Smooth muscle cell (in vitro differentiated cells): ENCODE measurements around the gene MPHOSPH9. TPM values are rescaled to one million over a fixed set of nuclear protein-coding genes. Genes with fewer than 3 reads are reported as not detected.
A peak's percentile ranks its signal among the peaks of the same experiment; 100 is the strongest.

Experiments used
- DNase-seq: peaks from one replicate; lab custom pipeline; 2025; ENCODE audit not compliant: unreplicated experiment; lab: John Stamatoyannopoulos, UW
- H2AFZ ChIP-seq: fragments of 200-600 bp; sonication (generic); 2 replicates; pipeline ENCODE4 v1.6.0; 2016; ENCODE audit warnings: antibody characterized with exemption, low read depth, mild to moderate bottlenecking
- H3F3A ChIP-seq: fragments of 200-600 bp; sonication (generic); 2 replicates; pipeline ENCODE4 v1.6.0; 2017; ENCODE audit warnings: antibody characterized with exemption, low read depth
- H3K27ac ChIP-seq: fragments of 200-600 bp; sonication (generic); 2 replicates; pipeline ENCODE4 v1.5.1; 2016; ENCODE audit warnings: low read depth, mild to moderate bottlenecking
- H3K27me3 ChIP-seq: fragments of 200-600 bp; sonication (generic); 2 replicates; pipeline ENCODE4 v1.6.1; 2016; ENCODE audit warnings: low read depth, mild to moderate bottlenecking
- H3K36me3 ChIP-seq: fragments of 200-600 bp; sonication (generic); 2 replicates; pipeline ENCODE4 v1.5.1; 2016; ENCODE audit warnings: low read depth
- H3K4me1 ChIP-seq: fragments of 200-600 bp; sonication (generic); 2 replicates; pipeline ENCODE4 v1.5.1; 2016; ENCODE audit warnings: low read depth
- H3K4me2 ChIP-seq: fragments of 200-600 bp; sonication (generic); 2 replicates; pipeline ENCODE4 v1.6.0; 2016; ENCODE audit warnings: mild to moderate bottlenecking
- H3K4me3 ChIP-seq: fragments of 200-600 bp; sonication (generic); 2 replicates; pipeline ENCODE4 v1.5.1; 2016; ENCODE audit warnings: mild to moderate bottlenecking
- H3K79me2 ChIP-seq: fragments of 200-600 bp; sonication (generic); 2 replicates; pipeline ENCODE4 v1.6.0; 2016; ENCODE audit warnings: low read depth, mild to moderate bottlenecking
- H3K9ac ChIP-seq: fragments of 200-600 bp; sonication (generic); 2 replicates; pipeline ENCODE4 v1.6.0; 2016; ENCODE audit warnings: low read depth
- H3K9me3 ChIP-seq: fragments of 200-600 bp; sonication (generic); replicated peaks from 2 replicates; pipeline ENCODE4 v1.5.1; 2016; ENCODE audit warnings: low read depth
- H4K20me1 ChIP-seq: fragments of 200-600 bp; sonication (generic); 2 replicates; pipeline ENCODE4 v1.6.0; 2016; ENCODE audit warnings: low read depth
- CTCF ChIP-seq: fragments of 200-600 bp; sonication (generic); IDR thresholded peaks from 2 replicates; pipeline ENCODE4 v1.5.1; 2017; ENCODE audit warnings: borderline replicate concordance, mild to moderate bottlenecking, antibody characterized with exemption; ENCODE audit not compliant: insufficient read depth, poor library complexity, severe bottlenecking
- WGBS: methylation state at CpG from one replicate; pipeline ENCODE4 v1.1.7; 2016; ENCODE audit warnings: low lambda C conversion rate; 5-methylcytosine and 5-hydroxymethylcytosine counted together
- polyA plus RNA-seq: library from polyadenylated mRNA; unstranded; fragments of >200 nt; fragmentation: Nextera tagmentation; extraction: Ambion mirVana; gene quantifications from 2 replicates; pipeline ENCODE4 v1.2.1, GENCODE V29; 2016
- total RNA-seq: library from RNA; depleted of rRNA; stranded (reverse); fragments of >200 nt; gene quantifications from 2 replicates; pipeline ENCODE4 v1.2.3, GENCODE V29; 2014

The MPHOSPH9 gene
- total and polyA plus RNA-seq, 2 experiments from 2014 or later: 7.4 to 70.8 TPM

GRCh38 chr12:123131879-123132402 lies 101.0 kb downstream of the MPHOSPH9 start:
- TF ChIP-seq CTCF: no peak
- Histone ChIP-seq H2AFZ (no peak overlapping the region), H3K9me3 (no peaks in the 10 kb centered on the region), H3K9ac (no peak overlapping the region), H3F3A (peaks cover 6% of the 10 kb centered on the region), H3K4me3 (no peak overlapping the region), H3K79me2 (peaks cover 8% of the 10 kb centered on the region), H3K27me3 (no peaks in the 10 kb centered on the region), H3K27ac (no peak overlapping the region), H4K20me1 (no peaks in the 10 kb centered on the region), H3K36me3 (no peaks in the 10 kb centered on the region), H3K4me1 (peaks cover 5% of the 10 kb centered on the region), H3K4me2 (peak overlapping the region; percentile 32)
- WGBS: 93% methylated on average over 12 of the region's 12 CpGs
- DNase-seq: no peak

- Histone ChIP-seq H3K4me3 (no peak overlapping the region), H3K36me3 (no peaks in the 10 kb centered on the region), H3K9me3 (no peaks in the 10 kb centered on the region), H3K4me1 (peaks cover 5% of the 10 kb centered on the region), H3F3A (peaks cover 8% of the 10 kb centered on the region), H4K20me1 (no peaks in the 10 kb centered on the region), H3K4me2 (peak overlapping the region; percentile 32), H3K9ac (no peak overlapping the region), H3K27me3 (no peaks in the 10 kb centered on the region), H3K79me2 (peaks cover 8% of the 10 kb centered on the region), H3K27ac (peak overlapping the region; percentile 15), H2AFZ (no peak overlapping the region)
- no peak for DNase-seq
- no peak for TF ChIP-seq CTCF
- 33% methylated on average over 4 of the region's 4 CpGs for WGBS
These were observed 101.6 kb downstream of the MPHOSPH9 start for GRCh38 chr12:123131291-123131832.

GRCh38 chr12:123129621-123130020 lies 103.3 kb downstream of the MPHOSPH9 start:
- no peaks in the 10 kb centered on the region for H3K27me3 ChIP-seq
- H3K36me3 ChIP-seq: no peaks in the 10 kb centered on the region
- no peaks in the 10 kb centered on the region for H4K20me1 ChIP-seq
- H3K79me2 ChIP-seq: peaks cover 17% of the 10 kb centered on the region
- no peak overlapping the region for H2AFZ ChIP-seq
- DNase-seq: no peak
- no peak overlapping the region for H3K4me3 ChIP-seq
- H3K27ac ChIP-seq: no peak overlapping the region
- no peaks in the 10 kb centered on the region for H3K9me3 ChIP-seq
- TF ChIP-seq CTCF: no peak
- no peak overlapping the region for H3K9ac ChIP-seq
- no peak overlapping the region for H3K4me2 ChIP-seq
- H3K4me1 ChIP-seq: peaks cover 10% of the 10 kb centered on the region
- H3F3A ChIP-seq: peaks cover 8% of the 10 kb centered on the region
- WGBS: 87% methylated on average over 4 of the region's 4 CpGs

- Histone ChIP-seq H3K27ac (peak overlapping the region; percentile 83), H3K79me2 (peaks cover 30% of the 10 kb centered on the region), H3K36me3 (no peaks in the 10 kb centered on the region), H3K27me3 (no peaks in the 10 kb centered on the region), H3K9ac (peak overlapping the region; percentile 14), H3K4me1 (peaks cover 10% of the 10 kb centered on the region), H2AFZ (no peak overlapping the region), H3K9me3 (no peaks in the 10 kb centered on the region), H4K20me1 (no peaks in the 10 kb centered on the region), H3K4me2 (peak overlapping the region; percentile 57), H3F3A (peaks cover 8% of the 10 kb centered on the region), H3K4me3 (no peak overlapping the region)
- 96% methylated on average over 6 of the region's 6 CpGs for WGBS
- TF ChIP-seq CTCF: no peak
- DNase-seq: no peak
These were observed 105.8 kb downstream of the MPHOSPH9 start for GRCh38 chr12:123127182-123127495.
